AG08395 (cell line): Measurements from ENCODE around the gene PDE4D.
"Not testable (repeated sequence)": the region's sequence is repeated elsewhere in the genome, so short reads cannot be mapped to it uniquely, and the experiment has no call there.

Experiments
- DNase-seq: peaks from one replicate; pipeline ENCODE4 v3.0.0; 2012; ENCODE audit warnings: mixed read lengths, low spot score

Gene PDE4D

DNA sequence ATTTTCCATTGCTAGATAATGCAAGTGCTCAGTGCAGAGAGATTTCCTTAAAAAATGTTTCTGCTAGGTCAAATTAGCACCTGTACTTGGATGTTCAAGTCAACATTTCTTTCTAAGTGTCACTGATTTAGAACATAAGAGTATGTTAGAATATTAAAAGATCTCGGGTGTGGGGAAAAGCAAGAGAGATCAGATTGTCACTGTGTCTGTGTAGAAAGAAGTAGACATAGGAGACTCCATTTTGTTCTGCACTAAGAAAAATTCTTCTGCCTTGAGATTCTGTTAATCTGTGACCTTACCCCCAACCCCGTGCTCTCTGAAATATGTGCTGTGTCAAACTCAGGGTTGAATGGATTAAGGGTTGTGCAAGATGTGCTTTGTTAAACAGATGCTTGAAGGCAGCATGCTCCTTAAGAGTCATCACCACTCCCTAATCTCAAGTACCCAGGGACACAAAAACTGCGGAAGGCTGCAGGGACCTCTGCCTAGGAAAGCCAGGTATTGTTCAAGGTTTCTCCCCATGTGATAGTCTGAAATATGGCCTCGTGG, 429.8 kb downstream of the PDE4D start:
- not testable (repeated sequence) for DNase-seq

- DNase-seq: no peak
Measured at GRCh38 chr5:59462956-59463355, 430.6 kb downstream of the PDE4D start.

DNA sequence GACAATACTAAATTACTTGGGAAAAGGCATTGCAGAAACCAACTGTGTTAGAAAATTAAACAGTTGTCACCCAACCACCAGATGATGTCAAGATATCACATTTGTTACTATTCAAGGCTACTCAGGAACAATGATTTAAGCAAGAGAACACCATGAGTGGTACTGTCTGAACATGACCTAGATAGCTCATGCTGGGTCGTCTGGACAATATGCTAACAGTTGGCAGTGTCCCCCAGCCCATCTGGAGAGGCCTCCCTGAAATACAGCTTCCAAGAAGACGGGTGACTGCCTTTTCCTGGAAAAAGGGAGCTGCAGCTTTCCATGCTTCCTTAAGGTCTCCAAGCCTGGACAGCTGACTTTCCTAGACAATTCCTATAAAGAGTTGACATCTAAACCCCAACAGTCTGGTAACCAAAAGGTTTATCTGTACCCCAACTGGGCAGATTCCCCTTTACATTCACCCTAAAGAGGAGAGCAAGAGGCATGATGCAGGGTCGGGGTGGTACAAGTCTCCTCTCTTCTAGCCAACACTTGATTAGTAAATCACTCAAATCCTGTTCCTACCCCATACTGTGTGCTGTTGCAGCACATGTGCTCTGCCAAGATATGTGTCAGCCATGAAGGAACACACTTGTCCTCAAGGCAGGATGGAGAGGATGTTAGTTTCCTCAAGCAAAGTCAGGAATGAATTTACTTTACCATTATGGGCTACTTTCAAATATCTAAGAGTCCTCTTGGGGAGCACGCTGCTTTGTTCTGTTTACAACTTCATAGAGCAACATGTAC, 433.0 kb downstream of the PDE4D start:
- no peak for DNase-seq

GRCh38 chr5:59458966-59459729, 434.4 kb downstream of the PDE4D start:
- no peak for DNase-seq

- no peak for DNase-seq
Measured at GRCh38 chr5:59458321-59458720, 435.2 kb downstream of the PDE4D start.

DNA sequence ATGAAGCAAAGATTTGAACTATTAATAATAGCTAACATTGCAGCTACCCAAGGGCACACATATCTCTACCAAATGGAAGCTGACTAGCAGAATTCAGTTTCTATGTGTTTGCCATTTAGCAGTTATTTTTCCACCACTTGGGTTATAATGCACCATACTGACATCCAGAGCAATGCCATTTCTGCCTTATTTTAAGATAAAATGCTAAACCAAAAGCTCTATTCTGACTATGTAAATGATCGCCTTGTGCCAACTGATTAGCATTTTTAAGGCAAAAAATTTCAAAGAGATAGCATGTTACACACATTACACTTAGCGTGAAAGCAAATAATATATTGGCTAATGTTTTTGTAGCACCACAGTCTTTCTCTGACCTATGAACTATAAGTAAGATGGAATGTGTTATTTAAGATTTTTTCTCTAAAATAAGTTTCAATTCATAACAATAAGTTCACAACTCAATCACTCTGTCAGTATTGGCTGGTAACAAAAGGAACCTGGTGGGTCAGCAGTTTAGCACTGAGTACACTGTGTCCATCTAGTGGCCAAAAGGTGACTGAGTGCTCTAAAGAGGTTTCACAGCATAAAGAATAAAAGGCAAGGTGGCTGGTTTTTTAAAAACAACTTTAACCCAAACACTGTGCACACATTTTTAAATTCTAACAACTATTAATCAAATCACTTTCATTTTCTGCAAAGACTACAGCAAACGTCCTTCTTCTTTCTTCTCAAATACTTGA, 443.5 kb downstream of the PDE4D start:
- DNase-seq: no peak

DNA sequence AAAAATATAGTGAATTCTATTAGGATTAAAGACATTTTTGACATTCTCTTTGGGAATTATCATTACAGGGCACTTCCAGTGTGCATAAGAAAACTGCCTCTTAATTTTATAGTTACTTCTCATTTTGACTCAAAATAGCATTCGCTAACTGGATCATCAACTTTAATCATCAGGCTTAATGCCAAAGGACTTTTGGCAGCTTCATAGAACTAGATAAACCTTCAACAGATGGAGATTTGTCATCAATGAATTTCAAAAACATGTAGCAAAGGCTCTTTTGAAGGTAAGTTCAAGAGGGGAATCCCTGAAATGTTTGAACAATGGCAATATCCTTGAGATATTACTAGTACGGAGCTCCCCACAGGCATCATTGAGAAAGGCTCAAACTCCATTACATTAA, 447.2 kb downstream of the PDE4D start:
- no peak for DNase-seq

- DNase-seq: no peak
Measured at GRCh38 chr5:59445741-59446140, 447.8 kb downstream of the PDE4D start.

DNA sequence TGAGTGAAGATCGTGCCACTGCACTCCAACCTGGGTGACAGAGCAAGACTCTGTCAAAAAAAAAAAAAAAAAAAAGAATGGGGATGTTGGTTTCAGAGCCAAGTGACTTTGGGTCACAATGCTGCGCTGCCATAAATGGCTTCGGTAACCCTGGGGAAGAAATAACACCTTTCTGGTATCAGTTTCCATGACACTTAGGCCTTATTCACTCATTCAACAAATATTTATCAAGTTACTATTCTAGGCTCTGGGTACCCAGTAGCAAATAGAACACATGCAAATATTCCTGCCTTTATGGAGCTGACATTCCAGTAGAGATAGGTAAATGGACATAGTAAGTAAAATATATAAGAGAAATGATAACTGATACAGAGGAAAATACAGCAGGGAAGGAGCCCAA, 454.2 kb downstream of the PDE4D start:
- DNase-seq: no peak

- no peak for DNase-seq
Measured at GRCh38 chr5:59437176-59437575, 456.4 kb downstream of the PDE4D start.

DNA sequence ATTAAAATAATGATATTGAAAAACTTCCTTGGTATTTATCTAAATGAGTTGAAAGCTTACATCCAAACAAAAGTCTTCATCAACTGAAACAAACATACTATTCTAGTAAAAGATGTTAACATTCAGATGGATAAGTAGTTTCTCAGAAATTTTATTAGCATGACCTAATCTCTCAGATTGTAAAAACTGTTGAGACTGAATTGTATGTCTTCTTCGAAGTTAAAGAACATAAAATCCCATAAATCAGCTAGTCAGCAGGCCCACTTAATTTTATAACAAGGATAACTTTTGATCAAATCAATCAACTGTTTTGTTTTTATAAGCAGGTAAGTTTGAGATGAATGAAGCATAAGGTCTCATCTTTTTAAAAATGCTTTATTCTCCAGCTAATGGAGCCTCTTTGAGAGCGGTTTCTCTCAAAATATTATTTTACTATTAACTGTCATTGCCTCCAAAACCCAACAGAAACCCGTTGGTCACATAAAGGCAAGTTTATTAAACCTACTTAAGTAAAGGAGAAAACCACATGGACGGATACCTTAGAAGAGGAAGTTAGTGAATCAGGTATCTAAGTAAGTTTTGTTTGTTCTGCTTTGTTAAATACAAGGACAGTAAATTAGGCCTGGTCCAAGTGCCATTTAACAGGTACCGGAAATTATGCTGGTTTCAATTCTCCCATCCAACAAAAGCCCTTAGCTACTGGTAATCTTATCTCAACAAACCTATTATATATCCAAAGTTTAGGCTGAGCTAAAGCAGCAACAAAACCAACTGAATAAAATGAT, 457.0 kb downstream of the PDE4D start:
- no peak for DNase-seq

DNA sequence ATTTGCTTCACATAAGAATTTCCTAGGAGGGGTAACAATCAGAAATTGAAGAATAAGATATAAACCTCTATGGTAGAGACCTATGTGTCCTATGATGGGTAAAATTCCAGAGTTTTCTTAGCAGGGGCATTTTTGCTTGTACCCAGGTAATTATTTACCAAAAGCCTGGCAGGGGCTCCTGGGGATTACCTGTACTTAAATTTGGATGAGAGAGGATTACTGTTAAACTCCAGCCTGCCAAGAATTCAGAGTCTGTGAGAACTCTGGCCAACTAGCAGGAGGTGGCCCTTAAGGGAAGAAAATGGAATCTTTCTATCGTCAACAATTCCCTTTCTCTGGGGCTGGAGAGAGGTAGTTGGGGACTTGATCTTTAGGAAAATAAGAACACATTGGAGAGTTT, 460.4 kb downstream of the PDE4D start:
- no peak for DNase-seq

GRCh38 chr5:59430066-59430685, 463.4 kb downstream of the PDE4D start:
- no peak for DNase-seq

GRCh38 chr5:59428391-59428790, 465.1 kb downstream of the PDE4D start:
- no peak for DNase-seq

GRCh38 chr5:59424515-59424914, 469.0 kb downstream of the PDE4D start:
- no peak for DNase-seq

DNA sequence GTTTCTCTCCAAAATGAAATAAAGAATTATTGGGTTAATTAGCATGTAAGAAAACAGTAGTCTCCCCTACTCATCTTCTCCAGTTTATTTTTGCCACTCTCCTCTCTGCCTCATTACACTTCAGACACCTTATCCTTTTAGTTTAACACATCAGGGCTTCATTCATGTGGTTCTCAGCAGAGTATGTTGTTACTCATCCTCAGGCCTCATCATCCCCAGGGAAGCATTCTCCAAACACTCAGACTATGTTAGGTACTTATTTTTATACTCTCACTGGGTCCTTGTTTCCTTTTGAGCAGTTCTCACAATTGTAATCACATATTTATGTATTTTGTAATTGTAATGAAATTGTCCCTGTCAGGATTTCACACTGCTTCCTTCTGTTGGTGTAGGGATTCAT, 470.5 kb downstream of the PDE4D start:
- DNase-seq: no peak

DNA sequence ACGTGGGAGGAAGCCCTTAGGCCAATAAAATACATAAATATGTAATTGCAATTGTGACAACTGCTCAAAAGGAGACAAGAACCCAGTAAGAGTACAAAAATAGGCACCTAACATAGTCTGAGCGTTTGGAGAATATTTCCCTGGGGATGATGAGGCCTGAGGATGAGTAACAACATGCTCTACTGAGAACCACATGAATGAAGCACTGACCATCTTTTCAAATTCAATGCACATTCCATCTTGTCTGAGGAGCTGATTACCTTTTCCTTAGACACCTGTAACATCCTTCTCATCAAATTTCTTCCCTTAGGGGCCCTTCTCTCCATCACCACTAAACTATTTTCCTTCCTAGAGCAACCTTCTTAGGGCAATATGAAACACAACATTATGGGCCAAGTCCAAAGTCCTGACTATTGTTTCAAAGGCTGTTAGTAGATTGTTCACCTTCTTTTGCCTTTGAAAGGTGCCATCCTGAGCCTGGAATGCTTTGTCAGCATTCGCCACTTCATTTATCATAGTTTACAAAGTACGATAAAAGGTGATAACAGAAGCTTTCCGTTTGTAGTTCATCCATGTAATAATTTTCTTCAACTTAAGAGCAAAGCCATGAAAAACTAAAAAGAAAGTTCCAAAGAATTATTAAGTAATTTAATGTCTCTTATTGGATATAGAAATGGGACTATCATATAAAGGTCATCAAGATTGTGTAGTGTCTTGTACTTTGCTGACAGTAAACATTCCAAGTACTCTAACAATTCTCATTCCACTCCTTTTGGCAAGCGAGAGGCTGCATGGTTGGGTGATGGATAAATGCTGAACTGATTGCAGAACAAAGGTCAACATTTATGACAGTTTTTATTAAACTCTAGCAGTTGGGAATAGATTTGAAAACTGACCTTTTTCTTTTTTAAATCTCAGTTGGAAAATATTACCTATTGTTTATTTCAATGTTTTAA, 471.3 kb downstream of the PDE4D start:
- DNase-seq: no peak

GRCh38 chr5:59420596-59420995, 472.9 kb downstream of the PDE4D start:
- DNase-seq: no peak

DNA sequence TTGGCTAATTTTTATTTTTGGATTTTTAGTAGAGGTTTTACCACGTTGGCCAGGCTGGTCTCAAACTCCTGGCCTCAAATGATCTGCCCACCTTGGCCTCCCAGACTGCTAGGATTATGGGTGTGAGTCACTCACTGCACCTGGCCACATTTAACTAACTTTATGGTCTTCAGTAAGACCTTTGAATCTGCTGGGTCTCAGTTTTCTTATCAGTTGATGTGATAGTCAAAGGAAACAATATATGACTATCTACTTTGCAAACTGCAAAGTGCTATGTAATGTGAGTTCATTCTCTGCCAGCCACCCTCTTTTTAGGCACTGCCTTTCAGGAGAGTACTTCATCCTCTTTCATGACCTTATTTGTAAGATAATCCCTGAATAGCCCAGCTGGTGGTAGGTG, 474.7 kb downstream of the PDE4D start:
- no peak for DNase-seq

DNA sequence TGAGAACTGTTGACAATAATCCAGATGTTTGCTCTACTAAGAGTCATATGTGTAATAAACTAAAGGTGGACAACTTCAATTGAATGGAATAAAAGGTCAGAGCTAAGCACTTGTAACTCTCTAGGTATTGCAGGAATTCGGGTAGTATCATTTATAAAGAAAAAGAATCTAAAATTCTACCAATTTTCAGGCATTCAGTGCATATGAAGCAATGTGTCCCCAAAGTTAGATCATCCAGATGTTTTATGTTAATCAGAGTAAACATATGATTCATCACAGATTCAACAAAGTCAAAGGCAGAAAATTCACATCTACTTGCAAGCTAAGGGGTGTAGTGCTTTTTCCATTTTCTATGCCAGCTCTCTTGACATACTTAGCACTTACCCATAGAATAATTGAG, 477.1 kb downstream of the PDE4D start:
- DNase-seq: no peak
